Mesendoderm (in vitro differentiated cells): ENCODE measurements around the gene OR4D5.

ENCODE experiments used
- DNase-seq: peaks from one replicate; pipeline ENCODE4 v3.0.0; 2013
- H2AK5ac ChIP-seq: 2 replicates; pipeline ENCODE4 v1.6.1; 2013; ENCODE audit warnings: low read length, inconsistent platforms
- H2BK120ac ChIP-seq: 2 replicates; pipeline ENCODE4 v1.6.1; 2013; ENCODE audit warnings: low read depth, mild to moderate bottlenecking, low read length, moderate library complexity, mixed read lengths
- H2BK15ac ChIP-seq: replicated peaks from 2 replicates; pipeline ENCODE4 v1.6.1; 2013; ENCODE audit warnings: low read depth, mild to moderate bottlenecking, moderate library complexity
- H2BK5ac ChIP-seq: 2 replicates; pipeline ENCODE4 v1.6.1; 2013; ENCODE audit warnings: low read length, inconsistent platforms
- H3K18ac ChIP-seq: 2 replicates; pipeline ENCODE4 v1.6.1; 2013; ENCODE audit warnings: mild to moderate bottlenecking, low read length, mixed read lengths
- H3K23ac ChIP-seq: one replicate; pipeline ENCODE4 v1.6.1; 2013; ENCODE audit warnings: low read length
- H3K27ac ChIP-seq: 2 replicates; pipeline ENCODE4 v1.5.1; 2013; ENCODE audit warnings: low read depth, mild to moderate bottlenecking, inconsistent platforms, low read length, moderate library complexity
- H3K27me3 ChIP-seq: 2 replicates; pipeline ENCODE4 v1.6.1; 2013; ENCODE audit warnings: low read length, control low read depth, mild to moderate bottlenecking, inconsistent platforms; ENCODE audit not compliant: insufficient read depth, poor library complexity
- H3K36me3 ChIP-seq: 2 replicates; pipeline ENCODE4 v1.6.1; 2013; ENCODE audit warnings: low read length, inconsistent platforms; ENCODE audit not compliant: control insufficient read depth, insufficient read depth
- H3K4ac ChIP-seq: one replicate; pipeline ENCODE4 v1.6.1; 2013; ENCODE audit warnings: low read depth, mild to moderate bottlenecking, low read length, moderate library complexity
- H3K4me1 ChIP-seq: 2 replicates; pipeline ENCODE4 v1.6.1; 2013; ENCODE audit warnings: low read depth, low read length, inconsistent platforms; ENCODE audit not compliant: control insufficient read depth
- H3K4me2 ChIP-seq: 2 replicates; pipeline ENCODE4 v1.6.1; 2013; ENCODE audit warnings: low read length
- H3K4me3 ChIP-seq: 2 replicates; pipeline ENCODE4 v1.5.1; 2013; ENCODE audit warnings: mild to moderate bottlenecking, low read length
- H3K56ac ChIP-seq: one replicate; pipeline ENCODE4 v1.6.1; 2013; ENCODE audit warnings: low read length
- H3K79me1 ChIP-seq: 2 replicates; pipeline ENCODE4 v1.6.1; 2013; ENCODE audit warnings: low read length, inconsistent platforms
- H3K79me2 ChIP-seq: 2 replicates; pipeline ENCODE4 v1.6.1; 2013; ENCODE audit warnings: mild to moderate bottlenecking, low read length; ENCODE audit not compliant: control insufficient read depth, insufficient read depth
- H3K9ac ChIP-seq: 2 replicates; pipeline ENCODE4 v1.6.1; 2013; ENCODE audit warnings: low read length, inconsistent platforms
- H4K5ac ChIP-seq: one replicate; pipeline ENCODE4 v1.6.1; 2013; ENCODE audit warnings: low read length
- H4K8ac ChIP-seq: one replicate; pipeline ENCODE4 v1.6.1; 2013; ENCODE audit warnings: low read depth, mild to moderate bottlenecking, control low read depth, low read length, moderate library complexity
- WGBS: extraction: QIAGEN DNeasy Blood & Tissue Kit; methylation state at CpG from one replicate; pipeline ENCODE4 v1.1.7; 2013; ENCODE audit warnings: low lambda C conversion rate, missing lambda C conversion rate; ENCODE audit not compliant: insufficient coverage; ENCODE audit errors: extremely low coverage; 5-methylcytosine and 5-hydroxymethylcytosine counted together

OR4D5 gene

GRCh38 chr11:123905826-123906225 lies 33.6 kb upstream of the OR4D5 start:
- DNase-seq: no peak
- Histone ChIP-seq H3K9ac (no peak overlapping the region), H4K8ac (no peak overlapping the region), H2BK5ac (no peak overlapping the region), H3K27me3 (no peaks in the 10 kb centered on the region), H3K4ac (no peak overlapping the region), H3K23ac (no peak overlapping the region), H3K4me2 (no peak overlapping the region), H3K27ac (no peak overlapping the region), H3K36me3 (no peaks in the 10 kb centered on the region), H3K56ac (no peak overlapping the region), H4K5ac (no peak overlapping the region), H3K79me2 (no peaks in the 10 kb centered on the region), H3K4me3 (no peak overlapping the region), H3K18ac (no peak overlapping the region), H2BK15ac (no peak overlapping the region), H3K4me1 (peaks cover 2% of the 10 kb centered on the region), H3K79me1 (no peaks in the 10 kb centered on the region), H2BK120ac (no peak overlapping the region), H2AK5ac (no peak overlapping the region)
- no CpG with 5 or more reads among the region's 3 CpGs for WGBS

- H4K8ac ChIP-seq: no peak overlapping the region
Observed at GRCh38 chr11:123920943-123921342, 18.5 kb upstream of the OR4D5 start.

GRCh38 chr11:123924027-123924426 lies 15.4 kb upstream of the OR4D5 start:
- H4K8ac ChIP-seq: no peak overlapping the region
- no peak overlapping the region for H2AK5ac ChIP-seq
- H2BK15ac ChIP-seq: no peak overlapping the region
- no peak overlapping the region for H3K4me2 ChIP-seq
- no peak overlapping the region for H2BK120ac ChIP-seq
- H3K79me1 ChIP-seq: no peaks in the 10 kb centered on the region
- H3K4me3 ChIP-seq: no peak overlapping the region
- WGBS: no CpG with 5 or more reads among the region's 1 CpG
- no peaks in the 10 kb centered on the region for H3K36me3 ChIP-seq
- H3K23ac ChIP-seq: no peak overlapping the region
- no peak overlapping the region for H3K9ac ChIP-seq
- no peaks in the 10 kb centered on the region for H3K4me1 ChIP-seq
- no peaks in the 10 kb centered on the region for H3K79me2 ChIP-seq
- no peak overlapping the region for H3K4ac ChIP-seq
- no peak overlapping the region for H2BK5ac ChIP-seq
- no peak overlapping the region for H3K18ac ChIP-seq
- no peak overlapping the region for H3K27ac ChIP-seq
- H3K56ac ChIP-seq: no peak overlapping the region
- no peaks in the 10 kb centered on the region for H3K27me3 ChIP-seq
- no peak for DNase-seq
- no peak overlapping the region for H4K5ac ChIP-seq

More at GRCh38 chr11:123920943-123921342, 18.5 kb upstream of the OR4D5 start:
- Histone ChIP-seq H3K4ac (no peak overlapping the region), H3K27me3 (no peaks in the 10 kb centered on the region), H3K23ac (no peak overlapping the region), H3K9ac (no peak overlapping the region), H2BK15ac (no peak overlapping the region), H3K56ac (no peak overlapping the region), H3K4me1 (no peaks in the 10 kb centered on the region), H3K4me3 (no peak overlapping the region), H3K36me3 (no peaks in the 10 kb centered on the region), H4K5ac (no peak overlapping the region), H2BK120ac (no peak overlapping the region), H2BK5ac (no peak overlapping the region), H3K27ac (no peak overlapping the region), H2AK5ac (no peak overlapping the region), H3K79me2 (no peaks in the 10 kb centered on the region), H3K18ac (no peak overlapping the region), H3K4me2 (no peak overlapping the region), H3K79me1 (no peaks in the 10 kb centered on the region)
- no peak for DNase-seq
- WGBS: no CpG with 5 or more reads among the region's 3 CpGs

- no peak overlapping the region for H3K23ac ChIP-seq
- no peak overlapping the region for H2BK120ac ChIP-seq
- H3K27ac ChIP-seq: no peak overlapping the region
- no peak overlapping the region for H3K9ac ChIP-seq
- no peak overlapping the region for H3K18ac ChIP-seq
- no peak for DNase-seq
- no peak overlapping the region for H4K8ac ChIP-seq
- no peaks in the 10 kb centered on the region for H3K4me1 ChIP-seq
- no peak overlapping the region for H2BK15ac ChIP-seq
- no peak overlapping the region for H4K5ac ChIP-seq
- no peak overlapping the region for H3K56ac ChIP-seq
- H3K4me3 ChIP-seq: no peak overlapping the region
- H3K4ac ChIP-seq: no peak overlapping the region
- no peaks in the 10 kb centered on the region for H3K36me3 ChIP-seq
- H2BK5ac ChIP-seq: no peak overlapping the region
- H3K27me3 ChIP-seq: no peaks in the 10 kb centered on the region
- no peaks in the 10 kb centered on the region for H3K79me1 ChIP-seq
- no peaks in the 10 kb centered on the region for H3K79me2 ChIP-seq
- whole genome bisulfite sequencing: no CpG with 5 or more reads among the region's 4 CpGs
- H3K4me2 ChIP-seq: no peak overlapping the region
- no peak overlapping the region for H2AK5ac ChIP-seq
Observed at GRCh38 chr11:123942413-123942812, 3.0 kb downstream of the OR4D5 start.

- no peak within 1 kb of the TSS for H3K4ac ChIP-seq
- no peak within 1 kb of the TSS for H4K5ac ChIP-seq
- H3K79me1 ChIP-seq: no peaks in the 10 kb centered on the region
- no peaks in the 10 kb centered on the region for H3K79me2 ChIP-seq
- H3K9ac ChIP-seq: no peak within 1 kb of the TSS
- H2BK120ac ChIP-seq: no peak within 1 kb of the TSS
- H3K27me3 ChIP-seq: no peaks in the 10 kb centered on the region
- H3K4me1 ChIP-seq: no peaks in the 10 kb centered on the region
- no peak within 1 kb of the TSS for H2BK5ac ChIP-seq
- H3K4me3 ChIP-seq: no peak within 1 kb of the TSS
- H3K27ac ChIP-seq: no peak within 1 kb of the TSS
- WGBS: no CpG with 5 or more reads among the region's 3 CpGs
- no peak within 1 kb of the TSS for H4K8ac ChIP-seq
- H3K18ac ChIP-seq: no peak within 1 kb of the TSS
- no peak within 1 kb of the TSS for H3K23ac ChIP-seq
- no peak within 1 kb of the TSS for H2BK15ac ChIP-seq
- H3K36me3 ChIP-seq: no peaks in the 10 kb centered on the region
- H3K56ac ChIP-seq: no peak within 1 kb of the TSS
- H3K4me2 ChIP-seq: no peak within 1 kb of the TSS
- H2AK5ac ChIP-seq: no peak within 1 kb of the TSS
- no peak for DNase-seq
Observed at GRCh38 chr11:123943738-123944137, 4.3 kb downstream of the OR4D5 start, which contains the start of gene OR6T1. TSS of gene OR6T1 (minus strand) at chr11:123943838. CDS start at chr11:123943838, 0 bp downstream.

GRCh38 chr11:123945132-123945531 lies 5.7 kb downstream of the OR4D5 start:
- Histone ChIP-seq H3K56ac (no peak overlapping the region), H3K79me1 (no peaks in the 10 kb centered on the region), H2AK5ac (no peak overlapping the region), H3K27me3 (no peaks in the 10 kb centered on the region), H4K8ac (no peak overlapping the region), H3K23ac (no peak overlapping the region), H3K4me1 (no peaks in the 10 kb centered on the region), H3K27ac (no peak overlapping the region), H2BK15ac (no peak overlapping the region), H3K4me2 (no peak overlapping the region), H3K79me2 (no peaks in the 10 kb centered on the region), H3K4me3 (no peak overlapping the region), H3K36me3 (no peaks in the 10 kb centered on the region), H2BK120ac (no peak overlapping the region), H3K4ac (no peak overlapping the region), H4K5ac (no peak overlapping the region), H3K9ac (no peak overlapping the region), H2BK5ac (no peak overlapping the region), H3K18ac (no peak overlapping the region)
- no peak for DNase-seq
- WGBS: no CpG with 5 or more reads among the region's 1 CpG
